IPS-18a (cell line): ENCODE results near the gene SPRR3.

ENCODE experiments used
- H3K27ac ChIP-seq: one replicate; pipeline ENCODE4 v1.5.1; 2013; ENCODE audit warnings: low read length
- H3K27me3 ChIP-seq: one replicate; pipeline ENCODE4 v1.6.1; 2013; ENCODE audit warnings: mild to moderate bottlenecking, low read length; ENCODE audit not compliant: control insufficient read depth, insufficient read depth
- H3K36me3 ChIP-seq: one replicate; pipeline ENCODE4 v1.6.1; 2013; ENCODE audit warnings: low read depth, low read length; ENCODE audit not compliant: control insufficient read depth
- H3K4me1 ChIP-seq: one replicate; pipeline ENCODE4 v1.6.1; 2013; ENCODE audit warnings: low read depth, low read length; ENCODE audit not compliant: control insufficient read depth
- H3K4me3 ChIP-seq: one replicate; pipeline ENCODE4 v1.5.1; 2013; ENCODE audit warnings: low read length
- H3K9ac ChIP-seq: one replicate; pipeline ENCODE4 v1.6.1; 2013; ENCODE audit warnings: mild to moderate bottlenecking, low read length, moderate library complexity
- H3K9me3 ChIP-seq: one replicate; pipeline ENCODE4 v1.6.1; 2013; ENCODE audit warnings: low read depth, low read length; ENCODE audit not compliant: control insufficient read depth

The SPRR3 gene

DNA sequence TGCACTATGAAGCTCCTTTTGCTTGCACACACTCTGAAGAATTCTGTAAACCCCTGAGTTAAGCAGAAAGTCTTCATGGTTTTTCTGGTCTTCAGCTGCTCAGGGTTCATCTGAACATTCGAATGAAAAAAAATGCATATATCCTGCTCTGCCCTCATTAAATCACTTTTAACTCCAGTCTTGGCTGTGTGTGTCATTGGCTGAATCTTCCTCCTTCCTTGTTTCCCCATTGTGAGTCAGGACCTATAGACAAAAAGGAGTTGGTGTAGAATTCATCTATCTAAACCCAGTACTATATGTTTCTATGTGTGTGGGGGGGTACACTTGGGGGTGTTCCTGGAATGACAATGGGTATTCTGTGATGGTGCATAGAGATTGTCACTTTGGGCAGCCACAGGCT lies 22.9 kb downstream of the SPRR3 start:
- Histone ChIP-seq H3K27ac (no peak overlapping the region), H3K4me1 (peaks cover 4% of the 10 kb centered on the region), H3K4me3 (no peak overlapping the region), H3K9me3 (no peaks in the 10 kb centered on the region), H3K36me3 (no peaks in the 10 kb centered on the region), H3K9ac (no peak overlapping the region), H3K27me3 (no peaks in the 10 kb centered on the region)

- H3K27me3 ChIP-seq, result no peaks in the 10 kb centered on the region
- H3K27ac ChIP-seq, result no peak overlapping the region
- peaks cover 4% of the 10 kb centered on the region for H3K4me1 ChIP-seq
- H3K9ac ChIP-seq, result no peak overlapping the region
- no peaks in the 10 kb centered on the region for H3K36me3 ChIP-seq
- no peak overlapping the region for H3K4me3 ChIP-seq
- no peaks in the 10 kb centered on the region for H3K9me3 ChIP-seq
Measured at GRCh38 chr1:153025797-153026196, 24.2 kb downstream of the SPRR3 start.

- Histone ChIP-seq H3K9ac (no peak overlapping the region), H3K27ac (no peak overlapping the region), H3K27me3 (no peaks in the 10 kb centered on the region), H3K36me3 (no peaks in the 10 kb centered on the region), H3K9me3 (no peaks in the 10 kb centered on the region), H3K4me1 (no peaks in the 10 kb centered on the region), H3K4me3 (no peak overlapping the region)
Measured at GRCh38 chr1:153028766-153029165, 27.2 kb downstream of the SPRR3 start.

DNA sequence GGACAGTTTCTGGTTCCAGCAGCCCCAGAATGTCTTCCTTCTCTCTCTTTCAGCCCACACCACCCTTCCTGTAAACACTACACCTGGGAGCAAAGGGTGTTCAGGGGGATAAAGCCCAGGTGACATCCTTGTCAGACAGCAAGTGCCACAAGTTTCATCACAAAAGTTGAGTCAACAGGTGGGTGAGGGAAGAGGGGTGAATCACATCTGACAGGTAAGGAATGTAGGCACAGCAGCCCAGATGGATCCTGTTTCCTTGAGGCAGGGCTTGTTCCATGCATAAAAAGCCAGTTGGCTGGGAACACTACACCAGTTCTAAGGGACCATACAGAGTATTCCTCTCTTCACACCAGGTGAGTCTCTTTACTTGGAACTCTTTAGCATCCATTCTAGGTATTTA lies 29.3 kb downstream of the SPRR3 start, which contains the start of gene SPRR1B:
SPRR1B (plus strand) TSS at position 309 of the 400 bp plus-strand sequence. CDS start 1,143 bp downstream, outside the sequence.
- Histone ChIP-seq H3K27me3 (no peaks in the 10 kb centered on the region), H3K4me3 (no peak within 1 kb of the TSS)

GRCh38 chr1:153032073-153032472 lies 30.5 kb downstream of the SPRR3 start:
- Histone ChIP-seq H3K27ac (no peak overlapping the region), H3K4me1 (no peaks in the 10 kb centered on the region), H3K9ac (no peak overlapping the region), H3K4me3 (no peak overlapping the region), H3K9me3 (no peaks in the 10 kb centered on the region), H3K36me3 (no peaks in the 10 kb centered on the region), H3K27me3 (no peaks in the 10 kb centered on the region)

More for the DNA sequence above, 29.3 kb downstream of the SPRR3 start, which contains the start of gene SPRR1B:
- Histone ChIP-seq H3K36me3 (no peaks in the 10 kb centered on the region), H3K27ac (no peak within 1 kb of the TSS), H3K4me1 (no peaks in the 10 kb centered on the region), H3K9ac (no peak within 1 kb of the TSS), H3K9me3 (no peaks in the 10 kb centered on the region)

GRCh38 chr1:153032677-153033308 lies 31.2 kb downstream of the SPRR3 start:
- H3K27me3 ChIP-seq, result no peaks in the 10 kb centered on the region
- no peak overlapping the region for H3K9ac ChIP-seq
- no peaks in the 10 kb centered on the region for H3K9me3 ChIP-seq
- no peak overlapping the region for H3K27ac ChIP-seq
- H3K4me1 ChIP-seq, result no peaks in the 10 kb centered on the region
- H3K4me3 ChIP-seq, result no peak overlapping the region
- H3K36me3 ChIP-seq, result no peaks in the 10 kb centered on the region

- Histone ChIP-seq H3K27ac (no peak overlapping the region), H3K36me3 (no peaks in the 10 kb centered on the region), H3K9me3 (no peaks in the 10 kb centered on the region), H3K9ac (no peak overlapping the region), H3K4me1 (no peaks in the 10 kb centered on the region), H3K4me3 (no peak overlapping the region), H3K27me3 (no peaks in the 10 kb centered on the region)
Measured at GRCh38 chr1:153035211-153035610, 33.7 kb downstream of the SPRR3 start.

- no peaks in the 10 kb centered on the region for H3K36me3 ChIP-seq
- H3K4me1 ChIP-seq, result no peaks in the 10 kb centered on the region
- H3K4me3 ChIP-seq, result no peak within 1 kb of the TSS
- H3K9me3 ChIP-seq, result no peaks in the 10 kb centered on the region
- no peak within 1 kb of the TSS for H3K9ac ChIP-seq
- H3K27ac ChIP-seq, result no peak within 1 kb of the TSS
- H3K27me3 ChIP-seq, result no peaks in the 10 kb centered on the region
Measured at GRCh38 chr1:153040950-153041631, 39.5 kb downstream of the SPRR3 start, which contains the start of gene SPRR2D. TSS of gene SPRR2D (minus strand) at chr1:153041120. CDS start at chr1:153040346, 774 bp downstream.

DNA sequence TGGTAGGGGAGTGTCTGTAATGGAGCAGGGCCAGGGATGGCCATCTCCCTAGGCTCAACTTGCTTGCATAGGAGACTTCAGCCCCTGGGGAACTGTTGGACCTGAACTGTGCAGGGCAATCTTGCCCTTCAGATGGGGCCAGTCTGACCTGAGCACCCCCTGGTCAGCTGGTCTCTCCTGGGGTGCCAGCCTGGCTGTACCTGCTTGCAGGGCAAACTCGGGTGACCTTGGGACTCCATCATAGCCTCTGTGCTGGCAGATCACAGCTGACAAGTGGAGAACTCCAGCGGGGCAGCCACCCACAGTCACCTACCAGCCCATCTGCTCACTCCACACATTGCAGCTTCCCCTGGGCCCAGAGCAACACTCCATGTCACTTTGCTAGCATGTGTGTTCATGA lies 47.7 kb downstream of the SPRR3 start:
- H3K9ac ChIP-seq, result no peak overlapping the region
- H3K9me3 ChIP-seq, result no peaks in the 10 kb centered on the region
- H3K36me3 ChIP-seq, result no peaks in the 10 kb centered on the region
- H3K4me1 ChIP-seq, result no peaks in the 10 kb centered on the region
- no peaks in the 10 kb centered on the region for H3K27me3 ChIP-seq
- no peak overlapping the region for H3K27ac ChIP-seq
- H3K4me3 ChIP-seq, result no peak overlapping the region
